Stimulated activated CD4-positive, alpha-beta T cell treated with anti-CD3 and anti-CD28 coated beads, Interleukin-12 subunit alpha, Interleukin-12 subunit beta, amount 100 ng/mL, for 48 hours (primary cell): ENCODE measurements around the gene AHNAK.
"Not testable (repeated sequence)": the region's sequence is repeated elsewhere in the genome, so short reads cannot be mapped to it uniquely, and the experiment has no call there.

Source experiments
- DNase-seq, 3 donors: peaks; one replicate each; pipeline ENCODE4 v3.0.0-alpha.2; 2020; ENCODE audit warnings: low read depth in 2 of 3, low spot score in 1 of 3

Gene AHNAK

GRCh38 chr11:62499311-62499943 lies 47.2 kb downstream of the AHNAK start:
- DNase-seq = not testable (repeated sequence)

- DNase-seq = no peak
Observed at GRCh38 chr11:62498492-62499286, 47.9 kb downstream of the AHNAK start.

GRCh38 chr11:62498031-62498430 lies 48.6 kb downstream of the AHNAK start:
- DNase-seq = no peak

- DNase-seq = peak in 1 of 3 donors; percentile 1
Observed at GRCh38 chr11:62497132-62497801, 49.3 kb downstream of the AHNAK start.

GRCh38 chr11:62496676-62497075 lies 49.9 kb downstream of the AHNAK start:
- no peak for DNase-seq

- no peak for DNase-seq
Observed at GRCh38 chr11:62494246-62494645, 52.4 kb downstream of the AHNAK start.

GRCh38 chr11:62493801-62494200 lies 52.8 kb downstream of the AHNAK start:
- DNase-seq = no peak

GRCh38 chr11:62492586-62492985 lies 54.0 kb downstream of the AHNAK start:
- no peak for DNase-seq

GRCh38 chr11:62491571-62492329 lies 54.9 kb downstream of the AHNAK start:
- DNase-seq = no peak

GRCh38 chr11:62489204-62489603 lies 57.4 kb downstream of the AHNAK start:
- no peak for DNase-seq

- DNase-seq = no peak
Observed at GRCh38 chr11:62487738-62488551, 58.7 kb downstream of the AHNAK start.

GRCh38 chr11:62487136-62487535 lies 59.5 kb downstream of the AHNAK start:
- no peak for DNase-seq

- no peak for DNase-seq
Observed at GRCh38 chr11:62484352-62484751, 62.3 kb downstream of the AHNAK start.

- DNase-seq = no peak
Observed at GRCh38 chr11:62482753-62483152, 63.9 kb downstream of the AHNAK start.

GRCh38 chr11:62479631-62480201 lies 66.9 kb downstream of the AHNAK start:
- no peak for DNase-seq

- no peak for DNase-seq
Observed at GRCh38 chr11:62477927-62478326, 68.7 kb downstream of the AHNAK start.

- no peak for DNase-seq
Observed at GRCh38 chr11:62472063-62472884, 74.3 kb downstream of the AHNAK start.

GRCh38 chr11:62471603-62472002 lies 75.0 kb downstream of the AHNAK start:
- no peak for DNase-seq

GRCh38 chr11:62468577-62468976 lies 78.0 kb downstream of the AHNAK start:
- DNase-seq = no peak
